ENCODE results near the gene ATOSB. TPM values are rescaled to one million over a fixed set of nuclear protein-coding genes. Genes with fewer than 3 reads are reported as not detected.
A peak's percentile ranks its signal among the peaks of the same experiment; 100 is the strongest.

The ATOSB gene
- total and polyA plus RNA-seq, 2 of the 8 experiments (the other 6 are each of a cell fraction or from before 2014, with no cell fraction given), result 6.9 to 10.4 TPM

DNA sequence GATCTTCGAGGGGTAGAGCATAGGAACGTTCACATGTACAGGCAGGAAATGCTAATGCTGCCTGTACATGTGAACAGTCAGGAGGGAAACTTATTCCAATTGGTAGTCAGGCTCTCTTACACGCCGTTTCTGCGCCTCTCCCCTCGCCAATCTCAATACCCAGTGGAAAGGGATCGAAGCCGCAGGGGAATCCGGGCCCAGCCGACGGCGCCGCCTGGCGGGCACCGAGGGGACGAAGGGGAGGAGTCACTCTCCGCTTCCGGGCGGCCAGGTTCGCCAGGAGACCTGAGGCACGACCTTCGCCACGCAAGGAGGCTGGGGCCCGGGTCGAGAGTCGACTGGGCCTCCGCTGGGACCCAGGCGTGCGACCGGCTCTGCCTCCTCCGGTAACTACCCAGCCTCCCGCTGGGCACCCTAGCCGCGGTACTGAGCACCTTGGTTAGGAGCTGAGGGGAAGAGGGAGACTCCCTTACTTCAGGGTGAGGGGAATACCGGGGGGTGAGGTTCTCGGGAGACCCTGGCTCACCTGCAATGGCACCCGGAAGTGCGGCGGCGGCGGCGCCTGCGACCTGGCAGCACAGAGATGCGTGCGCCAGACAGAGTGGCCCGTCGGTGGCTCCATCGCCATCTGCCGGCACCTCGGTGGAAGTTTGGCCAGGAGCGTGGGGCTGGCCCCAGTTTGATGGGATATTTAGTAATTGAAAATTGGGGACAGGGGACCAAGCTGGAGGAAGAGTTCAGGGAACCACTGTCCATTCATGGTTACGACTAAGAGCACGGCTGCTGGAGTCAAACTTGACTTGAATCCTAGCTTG lies 19.4 kb downstream of the ATOSB start, which contains the start of gene PIGO:
TSS of gene PIGO (minus strand) at position 557 of the 815 bp plus-strand sequence. CDS start 1,026 bp downstream, outside the sequence.
- H2BK12ac ChIP-seq (ENCODE audit: low read depth, low read length), result no peak within 1 kb of the TSS; the same call in 1 of the 2 replicates
- peaks cover 9 to 25% (median 23%) of the 10 kb centered on the region in 4 experiments for H3K36me3 ChIP-seq (ENCODE audit: control insufficient read depth in 2 of 4, insufficient read depth in 4 of 4, low read length in 3 of 4)
- peak within 1 kb of the TSS; percentile 99 for H4K8ac ChIP-seq (ENCODE audit: extremely low read depth, insufficient read depth, low read length)
- peak within 1 kb of the TSS; percentile 69 to 98 (median 86) for H3K4me3 ChIP-seq (ENCODE audit: extremely low read depth in 1 of 4, insufficient read depth in 2 of 4, low read depth in 3 of 4, low read length in 4 of 4)
- H2BK15ac ChIP-seq (ENCODE audit: low read length), result peak within 1 kb of the TSS; percentile 83; the same call in 1 of the 2 replicates
- DNase-seq (ENCODE audit: low read depth in 1 of 2, low spot score in 2 of 2) (peak; percentile 74 to 96), FAIRE-seq (no peak)
- H2BK120ac ChIP-seq (replicated peaks; ENCODE audit: low read depth, low read length), result no peak within 1 kb of the TSS
- H2BK5ac ChIP-seq (ENCODE audit: low read depth, low read length), result peak within 1 kb of the TSS; percentile 90
- H3K56ac ChIP-seq (replicated peaks; ENCODE audit: insufficient read length, low read depth, low read length), result peak within 1 kb of the TSS; percentile 98
- H2AFZ ChIP-seq (ENCODE audit: low read length), result 0 out of 2 replicates have a peak within 1 kb of the TSS, but pooled peaks have one; percentile 70
- H3K4me2 ChIP-seq (ENCODE audit: insufficient read depth in 1 of 2, low read depth in 2 of 2, low read length in 2 of 2), result peak within 1 kb of the TSS; percentile 34 to 64
- peaks cover 5% of the 10 kb centered on the region; the same call in 1 of the 2 replicates for H3K23me2 ChIP-seq (ENCODE audit: low read depth, low read length)
- peak within 1 kb of the TSS; percentile 78 to 98 (median 94) for H3K9ac ChIP-seq (replicated peaks in 1 of 4; ENCODE audit: extremely low read depth in 1 of 4, low read depth in 3 of 4, low read length in 3 of 4)
- peak within 1 kb of the TSS; percentile 96 for H3K27ac ChIP-seq (ENCODE audit: low read depth, low read length)
- ChIA-PET POLR2A (ENCODE audit: partially characterized antibody) (interaction anchor here (0.8 to 17.4 kb wide), 7 partner anchors 9 to 51 kb away, joined by 3 to 440 read pairs (median 8); partner anchors contain the start of genes ATOSB, FANCG and VCP), CTCF (ENCODE audit: partially characterized antibody) (interaction anchor here (0.6 to 4.1 kb wide), 22 partner anchors 9 to 508 kb away, joined by 3 to 46 read pairs (median 4); partner anchors contain the start of genes FANCG and VCP)
- H3K14ac ChIP-seq (ENCODE audit: insufficient read length), result no peak within 1 kb of the TSS
- H3K4ac ChIP-seq (replicated peaks; ENCODE audit: insufficient read length, low read depth, low read length), result peak within 1 kb of the TSS; percentile 92
- no peak within 1 kb of the TSS for H2AK5ac ChIP-seq (ENCODE audit: low read depth, low read length)
- H3K23ac ChIP-seq (ENCODE audit: insufficient read length), result no peak within 1 kb of the TSS
- H3K9me3 ChIP-seq (ENCODE audit: insufficient read depth in 2 of 2, low read depth in 1 of 2, low read length in 1 of 2), result no peaks in the 10 kb centered on the region
- WGBS, 2 experiments (ENCODE audit: extremely low coverage in 1 of 2, insufficient coverage in 1 of 2, insufficient read length in 1 of 2, insufficient replicate concordance in 2 of 2, low coverage in 1 of 2, low lambda C conversion rate in 2 of 2, missing lambda C conversion rate in 1 of 2), result 4% methylated on average over 47 of the region's 53 CpGs; no CpG with 5 or more reads in 1 of the 2 experiments
- peak within 1 kb of the TSS; percentile 95 for H4K91ac ChIP-seq (replicated peaks; ENCODE audit: insufficient read length, low read length)
- H4K5ac ChIP-seq (ENCODE audit: insufficient read length, low read depth, low read length), result peak within 1 kb of the TSS; percentile 98
- H3K4me1 ChIP-seq (replicated peaks in 1 of 4; ENCODE audit: control insufficient read depth in 3 of 4, insufficient read depth in 4 of 4, low read length in 3 of 4), result peaks cover 0 to 2% (median under 1%) of the 10 kb centered on the region in 4 experiments; a peak in 3 of 7 replicates
- H3K79me2 ChIP-seq (ENCODE audit: control insufficient read depth in 1 of 2, insufficient read depth in 2 of 2, low read length in 2 of 2), result peaks cover 0 to 5% of the 10 kb centered on the region in 2 experiments; a peak in 1 of 4 replicates
- no peak within 1 kb of the TSS for H2BK20ac ChIP-seq (ENCODE audit: low read length)
- H3K79me1 ChIP-seq (ENCODE audit: low read depth, low read length), result no peaks in the 10 kb centered on the region; the same call in 1 of the 2 replicates
- H3K18ac ChIP-seq (ENCODE audit: extremely low read depth, low read length), result peak within 1 kb of the TSS; percentile 89
- H3K27me3 ChIP-seq (replicated peaks in 1 of 4; ENCODE audit: control insufficient read depth in 3 of 4, extremely low read depth in 1 of 4, insufficient read depth in 3 of 4, low read length in 3 of 4), result no peaks in the 10 kb centered on the region
- no peaks in the 10 kb centered on the region for H4K20me1 ChIP-seq (replicated peaks in 1 of 2; ENCODE audit: control insufficient read depth in 1 of 2, insufficient read depth in 2 of 2, low read length in 2 of 2)
- TF ChIP-seq EGR1 (IDR thresholded peaks at IDR 0.05; ENCODE audit: borderline replicate concordance, low read depth, low read length), result 0 out of 2 replicates have a peak, but pooled peaks have one; percentile 18
- TF ChIP-seq POLR2A (IDR thresholded peaks at IDR 0.05; ENCODE audit: control extremely low read depth in 1 of 2, low read depth in 2 of 2, low read length in 2 of 2), result peak; percentile 94 to 98
- TF ChIP-seq JUND (IDR thresholded peaks at IDR 0.05; ENCODE audit: low read length), result 0 out of 2 replicates have a peak, but pooled peaks have one; percentile 23
- peak; percentile 94 for TF ChIP-seq RBBP5 (IDR thresholded peaks at IDR 0.05; ENCODE audit: borderline replicate concordance, low read depth, low read length)
- TF ChIP-seq SP2 (IDR thresholded peaks at IDR 0.05; ENCODE audit: low read length), result peak; percentile 74
- TF ChIP-seq HDAC6 (IDR thresholded peaks at IDR 0.05; ENCODE audit: low read depth, low read length), result no peak
- no peak for TF ChIP-seq CBX5 (IDR thresholded peaks at IDR 0.05; ENCODE audit: low read depth, low read length)
- no peak; the same call in 1 of the 2 replicates for TF ChIP-seq CHD2 (IDR thresholded peaks at IDR 0.05; ENCODE audit: low read length)
- peak; percentile 57 for TF ChIP-seq KDM4A (IDR thresholded peaks at IDR 0.05; ENCODE audit: low read depth, low read length, severe bottlenecking)
- 0 out of 2 replicates have a peak, but pooled peaks have one; percentile 46 for TF ChIP-seq RXRA (IDR thresholded peaks at IDR 0.05; ENCODE audit: insufficient read depth, low read depth, low read length)

All from H1 (cell line).